Naive thymus-derived CD4-positive, alpha-beta T cell (primary cell): ENCODE measurements around the gene TAF5L. TPM values are rescaled to one million over a fixed set of nuclear protein-coding genes. Genes with fewer than 3 reads are reported as not detected.

Experiments
- ATAC-seq: fragments of 150-1000 bp; cut with Tn5 transposase; 2 replicates; pipeline ENCODE4 v1.10.0; 2021; ENCODE audit warnings: mild to moderate bottlenecking, moderate library complexity
- CTCF ChIA-PET: fragments of 350-600 bp; sonication (Branson Sonifier 250); formaldehyde crosslinking; loops from one replicate; lab custom pipeline; 2021; ENCODE audit warnings: antibody characterized with exemption; lab: Charles Lee
- POLR2A ChIA-PET: fragments of 350-600 bp; sonication (Branson Sonifier 250); formaldehyde crosslinking; loops from one replicate; lab custom pipeline; 2021; ENCODE audit warnings: antibody characterized with exemption, inconsistent platforms; lab: Charles Lee
- DNase-seq, 9 donors: peaks; one replicate each; pipeline versions ENCODE4 v3.0.0 to v3.0.0-alpha.2; 2020 to 2022; ENCODE audit warnings: mixed read lengths in 1 of 9
- H3K27ac ChIP-seq: one replicate; pipeline ENCODE4 v1.7.0; 2013; ENCODE audit warnings: mild to moderate bottlenecking, low read depth, low read length, moderate library complexity
- H3K27me3 ChIP-seq, 2 donors: one replicate each; pipeline ENCODE4 v1.7.0; 2013; ENCODE audit warnings: low read length in 2 of 2, mild to moderate bottlenecking in 2 of 2, moderate library complexity in 2 of 2; ENCODE audit not compliant: control insufficient read depth in 2 of 2, insufficient read depth in 2 of 2
- H3K36me3 ChIP-seq, 3 experiments: 1 replicate in 2 of 3; 2 replicates in 1 of 3; pipeline ENCODE4 v1.7.0; 2013; ENCODE audit warnings: low read length in 3 of 3, mild to moderate bottlenecking in 3 of 3, moderate library complexity in 1 of 3; ENCODE audit not compliant: insufficient read depth in 3 of 3, control insufficient read depth in 2 of 3
- H3K4me1 ChIP-seq, 2 donors: one replicate each; pipeline ENCODE4 v1.7.0; 2013; ENCODE audit warnings: low read length in 2 of 2, mild to moderate bottlenecking in 2 of 2, moderate library complexity in 1 of 2; ENCODE audit not compliant: control insufficient read depth in 2 of 2, insufficient read depth in 2 of 2
- H3K4me3 ChIP-seq: 2 replicates; pipeline ENCODE4 v1.7.0; 2013; ENCODE audit warnings: mild to moderate bottlenecking, low read length
- H3K9me3 ChIP-seq, 3 experiments: 1 replicate in 2 of 3; 2 replicates in 1 of 3; pipeline ENCODE4 v1.7.0; 2013; ENCODE audit warnings: low read length in 3 of 3; ENCODE audit not compliant: control insufficient read depth in 2 of 3
- H3K27ac Mint-ChIP-seq, 9 donors: one replicate each; pipeline ENCODE4 v1.8.0; 2020 to 2022; ENCODE audit warnings: mixed read lengths in 9 of 9, mild to moderate bottlenecking in 8 of 9, moderate library complexity in 5 of 9, inconsistent platforms in 2 of 9
- H3K27me3 Mint-ChIP-seq, 5 donors: one replicate each; pipeline ENCODE4 v1.8.0; 2021 to 2022; ENCODE audit warnings: mixed read lengths in 5 of 5, mild to moderate bottlenecking in 1 of 5
- H3K36me3 Mint-ChIP-seq, 5 donors: one replicate each; pipeline ENCODE4 v1.8.0; 2020 to 2022; ENCODE audit warnings: mixed read lengths in 5 of 5, mild to moderate bottlenecking in 3 of 5, inconsistent platforms in 1 of 5
- H3K4me1 Mint-ChIP-seq, 7 donors: one replicate each; pipeline ENCODE4 v1.8.0; 2020 to 2022; ENCODE audit warnings: mixed read lengths in 7 of 7, mild to moderate bottlenecking in 3 of 7, inconsistent platforms in 1 of 7
- H3K4me3 Mint-ChIP-seq, 10 donors: one replicate each; pipeline ENCODE4 v1.8.0; 2020 to 2022; ENCODE audit warnings: mild to moderate bottlenecking in 10 of 10, mixed read lengths in 10 of 10, moderate library complexity in 6 of 10, inconsistent platforms in 2 of 10
- H3K9me3 Mint-ChIP-seq, 11 donors: one replicate each; pipeline ENCODE4 v1.8.0; 2020 to 2022; ENCODE audit warnings: mixed read lengths in 11 of 11, mild to moderate bottlenecking in 4 of 11, inconsistent platforms in 1 of 11, moderate library complexity in 1 of 11
- intact Hi-C, 2 donors: fragments of 100-400 bp; cut with micrococcal nuclease; formaldehyde crosslinking; loops; one replicate each; pipeline ENCODE4 v1.15.1; 2023
- polyA plus RNA-seq, 2 donors: library from polyadenylated mRNA; unstranded; fragments of 300-500 nt; fragmentation: Illumina TruSeq; gene quantifications; one replicate each; pipeline ENCODE4 v1.2.3, GENCODE V29; 2021
- total RNA-seq, 6 experiments: library from RNA in 5 of 6; stranded (reverse) in 5 of 6; gene quantifications; 1 replicate in 5 of 6; 2 replicates in 1 of 6; pipeline ENCODE4 v1.2.3 and lab custom pipeline; 2021 to 2026

The TAF5L gene
- total and polyA plus RNA-seq, 7 experiments from 2014 or later, result 4.7 to 27.2 (median 19.7) TPM

GRCh38 chr1:229550812-229551567 is 74.9 kb downstream of the TAF5L start:
- Histone ChIP-seq H3K4me3 (no peak overlapping the region), H3K27ac (no peak overlapping the region), H3K27me3 (no peaks in the 10 kb centered on the region), H3K4me1 (no peaks in the 10 kb centered on the region), H3K9me3 (no peaks in the 10 kb centered on the region), H3K36me3 (peaks cover 0 to 14% (median 0%) of the 10 kb centered on the region in 3 experiments)
- no peak for DNase-seq
- Mint-ChIP-seq H3K27me3 (no peaks in the 10 kb centered on the region), H3K27ac (peak overlapping the region in 1 of 9 donors; percentile 2), H3K9me3 (no peaks in the 10 kb centered on the region), H3K4me1 (peaks cover 22 to 52% (median 43%) of the 10 kb centered on the region in 7 donors), H3K4me3 (no peak overlapping the region), H3K36me3 (peaks cover 0 to 18% (median 6%) of the 10 kb centered on the region in 5 donors)
- intact Hi-C loops, result no loop called here
- ATAC-seq, result no peak
- CTCF ChIA-PET, result no interaction called here
- POLR2A ChIA-PET, result no interaction called here

- peaks cover 6 to 37% (median 28%) of the 10 kb centered on the region in 5 donors for H3K36me3 Mint-ChIP-seq
- peaks cover 0 to 1% of the 10 kb centered on the region in 2 donors for H3K4me1 ChIP-seq
- no peaks in the 10 kb centered on the region for H3K27me3 ChIP-seq
- H3K9me3 Mint-ChIP-seq, result no peaks in the 10 kb centered on the region
- ATAC-seq (no peak), DNase-seq (no peak)
- H3K36me3 ChIP-seq, result peaks cover 0 to 26% (median 0%) of the 10 kb centered on the region in 3 experiments
- H3K4me3 Mint-ChIP-seq, result no peak overlapping the region
- ChIA-PET POLR2A (no interaction called here), CTCF (no interaction called here)
- H3K4me1 Mint-ChIP-seq, result peaks cover 8 to 31% (median 26%) of the 10 kb centered on the region in 7 donors
- intact Hi-C loops, result no loop called here
- H3K27me3 Mint-ChIP-seq, result no peaks in the 10 kb centered on the region
- H3K9me3 ChIP-seq, result no peaks in the 10 kb centered on the region
- H3K27ac ChIP-seq, result no peak overlapping the region
- H3K27ac Mint-ChIP-seq, result no peak overlapping the region
- H3K4me3 ChIP-seq, result no peak overlapping the region
Observed at GRCh38 chr1:229547542-229547941, 78.4 kb downstream of the TAF5L start.

GRCh38 chr1:229544587-229544986 is 81.3 kb downstream of the TAF5L start:
- Histone ChIP-seq H3K4me3 (no peak overlapping the region), H3K27me3 (no peaks in the 10 kb centered on the region), H3K4me1 (peaks cover 0 to 6% of the 10 kb centered on the region in 2 donors), H3K27ac (no peak overlapping the region), H3K36me3 (peaks cover 0 to 38% (median 0%) of the 10 kb centered on the region in 3 experiments), H3K9me3 (no peaks in the 10 kb centered on the region)
- intact Hi-C loops, result no loop called here
- H3K36me3 Mint-ChIP-seq, result peaks cover 7 to 54% (median 36%) of the 10 kb centered on the region in 5 donors
- ATAC-seq, result no peak
- H3K4me3 Mint-ChIP-seq, result no peak overlapping the region
- H3K9me3 Mint-ChIP-seq, result no peaks in the 10 kb centered on the region
- no peak for DNase-seq
- CTCF ChIA-PET, result no interaction called here
- no peaks in the 10 kb centered on the region for H3K27me3 Mint-ChIP-seq
- peaks cover 8 to 18% (median 16%) of the 10 kb centered on the region in 7 donors for H3K4me1 Mint-ChIP-seq
- peak overlapping the region in 1 of 9 donors; percentile 4 for H3K27ac Mint-ChIP-seq
- POLR2A ChIA-PET, result no interaction called here

Other genes with a start within 250 kb of the TAF5L start
- gene ACTA1, start 192.0 kb downstream of the TAF5L start, total RNA-seq, result not detected
- gene ACTA1, start 192.0 kb downstream of the TAF5L start, polyA plus RNA-seq, result not detected
- 10 to 100 TPM; 24.3 to 45.8 (median 40.4) TPM for gene NUP133, start 117.8 kb downstream of the TAF5L start, total RNA-seq
- gene NUP133, start 117.8 kb downstream of the TAF5L start, polyA plus RNA-seq, result 10 to 100 TPM; 19.4 to 19.7 TPM
- 10 to 100 TPM; 14.1 to 31.9 (median 18.4) TPM for gene ABCB10, start 67.4 kb downstream of the TAF5L start, total RNA-seq
- gene ABCB10, start 67.4 kb downstream of the TAF5L start, polyA plus RNA-seq, result 1 to 10 TPM; 6.4 to 6.8 TPM
- gene URB2, start 125 bp upstream of the TAF5L start, total RNA-seq, result 10 to 100 TPM in 4 of 5 experiments, 1 to 10 TPM in 1; 6.2 to 18.2 (median 11.0) TPM
- gene URB2, start 125 bp upstream of the TAF5L start, polyA plus RNA-seq, result 1 to 10 TPM; 5.6 to 8.2 TPM